Kidney tubule cell (primary cell): ENCODE results near the gene PLS3.
"Not testable (repeated sequence)": the region's sequence is repeated elsewhere in the genome, so short reads cannot be mapped to it uniquely, and the experiment has no call there.

Source experiments
- DNase-seq: peaks from one replicate; pipeline ENCODE4 v3.0.0-alpha.2; 2018; ENCODE audit warnings: low spot score

The PLS3 gene

GRCh38 chrX:115606861-115607260 lies 45.9 kb downstream of the PLS3 start:
- DNase-seq, result no peak

GRCh38 chrX:115609621-115610020 lies 48.6 kb downstream of the PLS3 start:
- no peak for DNase-seq

GRCh38 chrX:115616943-115617563 lies 56.1 kb downstream of the PLS3 start:
- peak; percentile 65 for DNase-seq

GRCh38 chrX:115622534-115622933 lies 61.6 kb downstream of the PLS3 start:
- DNase-seq, result no peak

- no peak for DNase-seq
Observed at GRCh38 chrX:115624916-115625315, 63.9 kb downstream of the PLS3 start.

- no peak for DNase-seq
Observed at GRCh38 chrX:115625572-115626301, 64.8 kb downstream of the PLS3 start.

- no peak for DNase-seq
Observed at GRCh38 chrX:115630204-115630603, 69.2 kb downstream of the PLS3 start.

GRCh38 chrX:115632455-115632854 lies 71.5 kb downstream of the PLS3 start:
- DNase-seq, result no peak

GRCh38 chrX:115633397-115633796 lies 72.4 kb downstream of the PLS3 start:
- not testable (repeated sequence) for DNase-seq

GRCh38 chrX:115639334-115639880 lies 78.4 kb downstream of the PLS3 start:
- no peak for DNase-seq

- DNase-seq, result no peak
Observed at GRCh38 chrX:115642311-115642710, 81.3 kb downstream of the PLS3 start.

- peak; percentile 58 for DNase-seq
Observed at GRCh38 chrX:115642895-115643530, 82.0 kb downstream of the PLS3 start.

GRCh38 chrX:115644397-115644796 lies 83.4 kb downstream of the PLS3 start:
- not testable (repeated sequence) for DNase-seq

- DNase-seq, result peak; percentile 10
Observed at GRCh38 chrX:115649461-115650063, 88.6 kb downstream of the PLS3 start.

GRCh38 chrX:115650449-115650848 lies 89.5 kb downstream of the PLS3 start:
- no peak for DNase-seq

GRCh38 chrX:115650916-115651315 lies 89.9 kb downstream of the PLS3 start:
- DNase-seq, result peak; percentile 54

- DNase-seq, result no peak
Observed at GRCh38 chrX:115652221-115652620, 91.2 kb downstream of the PLS3 start.

- no peak for DNase-seq
Observed at GRCh38 chrX:115665122-115665521, 104.1 kb downstream of the PLS3 start.

GRCh38 chrX:115679460-115679859 lies 118.5 kb downstream of the PLS3 start:
- DNase-seq, result peak; percentile 16

- no peak for DNase-seq
Observed at GRCh38 chrX:115687595-115687994, 126.6 kb downstream of the PLS3 start.

- peak; percentile 1 for DNase-seq
Observed at GRCh38 chrX:115689931-115690330, 129.0 kb downstream of the PLS3 start.

GRCh38 chrX:115690511-115691216 lies 129.7 kb downstream of the PLS3 start:
- peak; percentile 77 for DNase-seq
